ENCODE measurements around the gene PYCARD.

PYCARD gene

DNA sequence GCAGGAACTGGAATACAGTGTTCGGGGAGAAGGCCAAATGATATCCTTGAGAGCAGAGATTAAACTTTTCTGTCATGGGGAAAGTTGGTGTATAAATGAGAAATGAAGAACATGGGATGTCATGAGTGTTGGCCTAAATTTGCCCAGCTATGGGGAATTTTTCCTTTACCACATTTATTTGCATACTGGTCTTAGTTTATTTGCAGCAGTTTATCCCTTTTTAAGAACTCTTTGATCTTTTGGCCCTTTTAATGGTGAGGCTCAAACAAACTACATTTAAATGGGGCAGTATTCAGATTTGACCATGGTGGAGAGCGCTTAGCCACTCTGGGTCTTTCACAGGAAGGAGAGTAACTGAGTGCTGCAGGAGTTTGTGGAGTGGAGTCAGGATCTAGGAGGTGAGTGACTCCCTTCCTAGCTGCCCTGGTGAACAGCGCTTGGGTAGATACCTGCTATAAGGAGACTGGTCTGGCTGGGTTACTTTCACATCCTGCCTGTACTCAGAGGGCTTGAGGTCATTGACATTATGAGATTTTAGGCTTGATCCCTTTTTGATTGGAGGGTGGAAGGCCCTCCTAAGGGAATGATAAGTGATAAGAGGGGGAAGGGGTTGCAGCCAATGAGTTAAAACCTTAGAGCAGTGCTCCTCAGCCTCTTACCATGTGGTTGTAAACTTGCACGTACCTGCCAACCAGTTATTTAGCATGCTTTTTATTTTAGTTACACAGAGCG is 10.7 kb downstream of the PYCARD start:
- H3K27ac ChIP-seq = no peak overlapping the region
- no peak for DNase-seq (ENCODE audit: low spot score)
- TF ChIP-seq CTCF (conservative IDR thresholded peaks at IDR 0.05; ENCODE audit: low read depth) = no peak
- POLR2A ChIA-PET (ENCODE audit: low non-redundant PET) = no interaction called here
- CTCF ChIA-PET = no interaction called here

DNA sequence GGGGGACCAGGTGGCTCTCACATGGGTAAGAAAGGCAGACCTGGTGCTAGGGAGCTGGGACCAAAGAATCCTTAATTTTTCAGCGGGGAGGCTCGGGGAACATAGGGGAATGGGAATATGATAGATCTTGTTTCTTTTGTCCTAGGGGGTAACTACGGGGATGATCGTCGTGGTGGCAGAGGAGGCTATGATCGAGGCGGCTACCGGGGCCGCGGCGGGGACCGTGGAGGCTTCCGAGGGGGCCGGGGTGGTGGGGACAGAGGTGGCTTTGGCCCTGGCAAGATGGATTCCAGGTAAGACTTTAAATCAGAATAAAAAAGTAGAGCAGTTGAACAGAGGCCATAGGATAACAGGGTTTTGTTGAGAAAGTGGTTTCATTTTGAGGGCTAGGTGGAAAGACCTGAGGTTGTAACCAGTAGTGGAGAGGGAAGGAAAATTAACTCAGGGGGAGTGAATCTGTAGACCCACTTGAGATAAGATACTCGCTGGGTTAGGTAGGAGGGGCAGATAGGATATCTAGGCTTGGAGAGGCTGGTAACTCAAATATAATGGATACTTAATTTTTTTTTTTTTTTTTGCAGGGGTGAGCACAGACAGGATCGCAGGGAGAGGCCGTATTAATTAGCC is 11.6 kb downstream of the PYCARD start:
- TF ChIP-seq CTCF (conservative IDR thresholded peaks at IDR 0.05; ENCODE audit: low read depth) = no peak
- POLR2A ChIA-PET (ENCODE audit: low non-redundant PET) = interaction anchor here (0.7 kb wide), 1 partner anchor 679 kb away, joined by 3 read pairs; no protein-coding TSS in a partner anchor
- no peak overlapping the region for H3K27ac ChIP-seq
- CTCF ChIA-PET = no interaction called here
- no peak for DNase-seq (ENCODE audit: low spot score)

GRCh38 chr16:31190061-31190460 is 12.5 kb downstream of the PYCARD start:
- POLR2A ChIA-PET (ENCODE audit: low non-redundant PET) = interaction anchor here (0.7 kb wide), 1 partner anchor 680 kb away, joined by 3 read pairs; no protein-coding TSS in a partner anchor
- TF ChIP-seq CTCF (conservative IDR thresholded peaks at IDR 0.05; ENCODE audit: low read depth) = no peak
- no peak overlapping the region for H3K27ac ChIP-seq
- no peak for DNase-seq (ENCODE audit: low spot score)
- CTCF ChIA-PET = interaction anchor here (1.0 kb wide), 1 partner anchor 9 kb away, joined by 3 read pairs; no protein-coding TSS in a partner anchor

DNA sequence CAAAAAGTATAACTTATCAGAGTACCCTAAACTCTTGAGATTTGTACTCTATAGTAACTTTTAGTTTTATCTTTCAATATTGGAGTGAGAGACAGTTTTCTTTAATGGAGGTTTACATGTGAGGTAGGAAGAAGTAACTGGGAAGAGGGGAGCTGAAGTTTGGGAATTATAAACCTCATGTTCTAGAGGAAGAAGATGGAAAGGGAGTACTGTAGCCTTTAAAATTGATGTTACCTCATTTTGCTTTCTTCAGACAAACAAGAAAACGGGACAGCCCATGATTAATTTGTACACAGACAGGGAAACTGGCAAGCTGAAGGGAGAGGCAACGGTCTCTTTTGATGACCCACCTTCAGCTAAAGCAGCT is 13.2 kb downstream of the PYCARD start:
- TF ChIP-seq CTCF (conservative IDR thresholded peaks at IDR 0.05; ENCODE audit: low read depth) = no peak
- ChIA-PET POLR2A (ENCODE audit: low non-redundant PET) (no interaction called here), CTCF (interaction anchor here (1.0 kb wide), 1 partner anchor 9 kb away, joined by 3 read pairs; no protein-coding TSS in a partner anchor)
- no peak overlapping the region for H3K27ac ChIP-seq
- DNase-seq (ENCODE audit: low spot score) = no peak

DNA sequence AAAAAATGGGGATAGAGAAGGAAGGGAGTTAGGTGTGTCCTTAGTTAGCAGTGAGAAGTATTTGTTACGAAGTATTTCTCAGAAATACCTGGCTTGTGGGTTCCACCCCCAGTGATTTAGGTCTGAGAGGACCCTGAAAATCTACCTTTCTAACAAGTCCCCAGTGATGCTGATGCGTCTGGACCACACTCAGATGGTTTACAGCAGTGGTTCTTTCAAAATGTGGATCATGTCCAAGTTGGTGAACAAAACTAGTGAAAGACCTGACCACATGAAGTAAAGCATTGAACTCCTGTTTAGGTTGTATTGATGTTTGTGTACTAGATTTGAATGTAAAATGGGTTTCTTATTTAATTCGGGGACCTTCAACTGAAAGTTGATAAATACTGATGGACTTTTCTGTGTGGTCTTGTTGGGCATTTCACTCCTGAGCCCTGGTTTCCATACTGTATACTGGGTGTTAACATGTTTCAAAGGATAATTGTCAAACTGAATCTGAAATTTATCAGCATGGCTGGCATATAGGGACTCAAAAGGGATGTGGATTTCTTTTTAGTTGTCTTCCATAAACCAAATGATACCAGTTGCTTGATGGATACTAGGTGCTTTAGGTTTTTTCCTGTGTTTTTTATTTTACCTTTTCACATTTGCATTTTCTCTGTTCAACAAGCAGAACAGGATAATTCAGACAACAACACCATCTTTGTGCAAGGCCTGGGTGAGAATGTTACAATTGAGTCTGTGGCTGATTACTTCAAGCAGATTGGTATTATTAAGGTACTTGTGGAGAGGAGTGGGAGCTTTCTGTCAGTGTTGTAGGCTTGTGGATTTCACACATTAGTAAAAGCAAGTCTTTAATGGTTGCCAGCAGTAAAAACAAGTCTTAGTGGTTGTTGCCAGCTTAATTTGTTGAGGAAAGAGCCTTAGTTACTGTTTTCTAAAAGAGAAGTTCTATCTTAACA is 13.8 kb downstream of the PYCARD start:
- H3K27ac ChIP-seq = no peak overlapping the region
- ChIA-PET CTCF (no interaction called here), POLR2A (ENCODE audit: low non-redundant PET) (no interaction called here)
- no peak for DNase-seq (ENCODE audit: low spot score)
- no peak for TF ChIP-seq CTCF (conservative IDR thresholded peaks at IDR 0.05; ENCODE audit: low read depth)

DNA sequence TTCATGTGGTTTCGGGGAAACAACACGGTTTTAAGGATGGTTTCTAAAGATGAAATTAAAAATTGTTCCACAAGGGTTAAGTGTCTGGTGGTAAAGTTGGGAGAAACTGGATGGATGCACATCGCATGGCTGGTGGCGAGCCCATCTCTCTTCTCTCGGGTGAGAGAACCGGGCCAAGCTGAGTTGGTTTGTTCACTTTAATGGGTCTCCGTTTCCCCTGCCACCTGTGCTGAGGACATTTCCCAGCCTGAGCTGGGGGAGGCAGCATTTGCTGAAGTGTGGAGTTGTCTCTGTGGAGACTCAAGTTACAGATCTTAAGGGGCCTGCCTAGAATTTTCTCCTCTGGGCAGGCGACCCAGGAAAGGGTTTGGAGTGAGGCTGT is 14.8 kb downstream of the PYCARD start:
- H3K27ac ChIP-seq = no peak overlapping the region
- POLR2A ChIA-PET (ENCODE audit: low non-redundant PET) = interaction anchor here (0.8 kb wide), 1 partner anchor 14 kb away, joined by 3 read pairs; no protein-coding TSS in a partner anchor
- CTCF ChIA-PET = interaction anchor here (0.5 kb wide), 1 partner anchor 164 kb away, joined by 5 read pairs; no protein-coding TSS in a partner anchor
- DNase-seq (ENCODE audit: low spot score) = no peak
- no peak for TF ChIP-seq CTCF (conservative IDR thresholded peaks at IDR 0.05; ENCODE audit: low read depth)

All from RWPE1 (cell line).